Dermis blood vessel endothelial cell (primary cell): Measurements from ENCODE around the gene HIRA. TPM values are rescaled to one million over a fixed set of nuclear protein-coding genes. Genes with fewer than 3 reads are reported as not detected.

Source experiments
- total RNA-seq: library from RNA; depleted of rRNA; stranded (reverse); fragments of >200 nt; gene quantifications from 2 replicates; pipeline ENCODE4 v1.2.3, GENCODE V29; 2014

Gene HIRA
- total RNA-seq, 1 donor from 2014 or later: 20.4 TPM

Other genes starting within 250 kb of the HIRA start
- 4.2 and 4.9 TPM in 2 replicates for gene CLTCL1, start 140.0 kb downstream of the HIRA start, total RNA-seq
- 29.4 and 31.4 TPM in 2 replicates for gene MRPL40, start 812 bp upstream of the HIRA start, total RNA-seq
- 24.2 and 27.1 TPM in 2 replicates for gene C22orf39, start 16.0 kb upstream of the HIRA start, total RNA-seq
- 105 and 147 TPM in 2 replicates for gene UFD1, start 47.5 kb upstream of the HIRA start, total RNA-seq
- gene CDC45, start 48.2 kb upstream of the HIRA start, total RNA-seq: 12.4 and 35.3 TPM in 2 replicates
- gene CLDN5, start 92.7 kb upstream of the HIRA start, total RNA-seq: 1,341 and 2,150 TPM in 2 replicates